ENCODE measurements around the gene TMEM235. TPM values are rescaled to one million over a fixed set of nuclear protein-coding genes. Genes with fewer than 3 reads are reported as not detected.
"Not testable (repeated sequence)": the region's sequence is repeated elsewhere in the genome, so short reads cannot be mapped to it uniquely, and the experiment has no call there.

The TMEM235 gene
- polyA plus RNA-seq, 3 donors = not detected

DNA sequence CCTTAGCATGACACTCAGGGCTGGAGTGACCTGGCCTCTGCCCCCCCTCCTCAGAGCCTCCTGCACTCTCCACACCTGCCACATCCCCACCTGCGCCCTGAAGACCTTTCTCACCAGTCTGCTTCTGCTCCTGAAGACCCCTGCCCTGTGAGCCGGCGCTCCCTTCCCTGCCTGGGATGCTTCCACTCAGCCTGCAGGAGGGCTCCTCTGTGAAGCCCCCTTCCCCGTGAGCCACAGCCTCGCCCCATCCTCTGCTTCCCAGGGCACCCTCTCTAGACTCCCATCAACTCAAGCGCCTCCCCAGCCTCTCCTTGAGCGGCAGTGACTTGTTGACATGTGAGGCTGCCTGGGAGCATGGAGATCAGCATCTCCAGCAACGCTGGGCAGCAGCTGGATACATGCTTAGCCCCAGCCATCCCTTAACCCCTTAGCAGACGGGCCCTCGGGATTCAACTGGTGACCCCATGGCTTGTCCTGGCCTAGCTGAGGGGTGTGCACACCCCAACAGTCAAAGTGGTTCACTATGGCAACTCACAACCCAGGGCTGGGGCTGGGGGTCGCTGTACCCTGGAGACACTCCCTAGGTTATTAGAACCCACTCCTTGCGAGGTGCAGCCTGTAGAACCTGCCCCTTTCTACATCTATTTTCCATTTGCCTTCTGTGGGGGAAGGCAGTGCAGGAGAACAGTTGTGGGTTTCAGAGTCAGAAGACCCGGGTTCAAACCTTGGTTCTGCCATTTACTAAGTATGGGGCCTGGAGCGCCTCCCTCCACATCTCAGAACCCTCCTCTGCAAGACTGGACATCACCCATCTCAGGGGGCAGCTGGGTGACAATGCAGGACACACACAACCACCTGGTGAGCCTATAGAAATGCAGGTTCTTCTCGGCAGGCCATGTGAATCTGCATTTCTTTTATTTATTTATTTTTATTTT is 21.5 kb downstream of the TMEM235 start:
- DNase-seq (ENCODE audit: low read depth in 3 of 3, low spot score in 2 of 3) = no peak

DNA sequence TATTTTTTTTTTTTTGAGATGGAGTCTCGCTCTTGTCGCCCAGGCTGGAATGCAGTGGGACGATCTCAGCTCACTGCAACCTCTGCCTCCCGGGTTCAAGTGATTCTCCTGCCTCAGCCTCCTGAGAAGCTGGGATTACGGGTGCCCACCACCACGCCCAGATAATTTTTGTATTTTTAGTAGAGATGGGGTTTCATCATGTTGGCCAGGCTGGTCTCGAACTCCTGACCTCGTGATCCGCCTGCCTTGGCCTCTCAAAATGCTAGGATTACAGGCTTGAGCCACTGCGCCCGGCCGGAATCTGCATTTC is 22.2 kb downstream of the TMEM235 start:
- DNase-seq (ENCODE audit: low read depth in 3 of 3, low spot score in 2 of 3) = not testable (repeated sequence)

DNA sequence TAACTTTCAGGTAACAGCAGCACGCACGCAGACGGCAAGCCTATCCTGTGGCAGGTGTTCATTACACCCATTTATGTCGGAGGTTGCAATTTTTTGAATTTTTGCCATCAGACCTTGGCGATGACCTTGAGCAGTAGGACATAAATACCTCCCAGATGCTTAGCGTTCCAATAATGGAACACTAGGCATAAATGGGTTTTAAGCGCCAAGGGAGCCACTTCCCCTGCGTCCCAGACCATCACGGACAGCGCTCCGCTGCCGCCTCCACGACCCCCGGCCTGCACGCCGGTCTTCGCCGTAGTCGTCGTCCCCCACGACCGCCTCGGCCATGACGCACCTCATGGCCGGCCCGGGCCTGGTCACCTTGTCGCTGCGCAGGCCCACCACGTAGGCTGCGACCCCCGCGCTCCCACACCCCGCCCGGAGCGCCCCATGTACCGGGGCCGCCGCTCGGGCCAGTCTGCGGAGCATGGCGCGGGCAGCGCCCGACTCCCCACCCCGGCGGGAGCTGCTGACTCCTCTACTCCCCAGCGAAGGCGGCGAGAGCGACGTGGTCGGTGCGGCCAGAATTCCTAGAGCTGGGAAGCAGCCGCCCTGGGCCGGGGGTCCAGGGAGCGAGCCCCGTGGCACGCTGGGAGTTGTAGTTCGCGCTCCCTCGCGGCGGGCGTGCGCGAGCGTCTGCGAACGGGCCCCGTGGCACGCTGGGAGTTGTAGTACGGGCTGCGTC is 22.7 kb downstream of the TMEM235 start:
- peak in 2 of 3 donors; percentile 77 to 88 for DNase-seq (ENCODE audit: low read depth in 3 of 3, low spot score in 2 of 3)

DNA sequence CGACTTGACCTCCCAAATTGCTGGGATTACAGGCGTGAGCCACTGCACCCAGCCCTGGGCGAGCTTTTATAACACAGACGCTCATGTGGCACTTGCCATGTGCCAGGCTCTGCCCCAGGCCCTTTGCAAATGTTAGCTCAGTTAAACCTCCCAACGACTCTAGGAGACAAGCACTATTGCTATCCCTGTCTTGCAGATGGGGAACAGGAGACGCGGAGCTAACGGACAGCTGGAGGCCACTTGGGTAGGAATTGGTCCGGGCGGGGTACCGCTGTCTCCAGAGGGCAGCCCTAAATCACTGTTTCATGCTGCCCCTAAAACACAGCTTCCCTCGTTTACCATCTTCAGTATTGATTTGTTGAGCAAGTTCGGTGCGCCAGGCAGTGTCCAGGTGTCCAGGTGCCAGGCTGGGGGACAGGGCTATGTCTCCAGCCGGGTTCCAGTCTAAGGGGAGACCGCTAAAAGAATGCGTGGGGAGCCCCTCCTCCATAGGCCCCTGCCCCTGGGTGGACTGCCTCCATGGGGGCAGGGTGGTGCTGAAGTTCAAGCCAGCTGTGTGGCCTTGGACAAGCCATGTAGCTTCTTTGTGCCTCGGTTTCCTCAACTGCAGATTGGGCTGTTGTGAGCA is 23.7 kb downstream of the TMEM235 start:
- no peak for DNase-seq (ENCODE audit: low read depth in 3 of 3, low spot score in 2 of 3)

DNA sequence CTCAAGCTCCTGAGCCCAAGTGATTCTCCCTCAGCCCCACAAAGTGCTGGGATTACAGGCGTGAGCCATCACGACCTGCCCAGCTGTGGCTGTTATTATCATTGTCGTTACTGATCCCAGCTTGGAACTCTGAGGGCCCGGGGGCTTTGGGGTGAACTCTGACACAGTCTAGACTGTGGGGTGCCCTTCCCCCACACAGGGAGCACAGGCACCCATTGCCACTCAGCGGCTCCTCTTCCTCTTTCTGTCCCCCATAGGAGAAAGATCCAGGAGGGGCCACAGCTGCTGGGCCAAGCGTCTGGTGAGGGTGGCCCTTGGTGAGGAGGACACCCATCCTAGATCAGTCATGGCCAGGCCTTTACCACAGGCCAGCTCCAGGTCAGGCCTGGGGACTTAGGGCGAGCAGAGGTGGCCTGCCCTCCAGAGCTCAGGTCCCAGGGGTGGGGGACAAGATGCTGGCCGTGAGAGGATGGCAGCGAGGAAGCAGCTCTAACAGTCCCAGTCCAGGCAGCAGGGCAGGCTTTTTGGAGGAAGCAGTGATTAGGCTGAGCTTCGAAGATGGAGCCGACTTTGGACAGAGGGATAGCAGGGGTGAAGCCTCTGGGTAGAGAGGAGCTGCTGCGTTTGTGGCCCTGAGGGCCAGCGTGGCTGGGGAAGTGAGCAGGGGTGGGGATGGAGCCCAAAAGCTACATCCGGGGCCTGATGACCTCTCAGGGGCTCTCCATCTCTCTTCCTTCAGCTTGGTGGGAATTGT is 24.7 kb downstream of the TMEM235 start:
- no peak for DNase-seq (ENCODE audit: low read depth in 3 of 3, low spot score in 2 of 3)

- no peak for DNase-seq (ENCODE audit: low read depth in 3 of 3, low spot score in 2 of 3)
Observed at GRCh38 chr17:78256707-78257591, 25.5 kb downstream of the TMEM235 start.

GRCh38 chr17:78257810-78258322 is 26.4 kb downstream of the TMEM235 start:
- DNase-seq (ENCODE audit: low read depth in 3 of 3, low spot score in 2 of 3) = no peak

DNA sequence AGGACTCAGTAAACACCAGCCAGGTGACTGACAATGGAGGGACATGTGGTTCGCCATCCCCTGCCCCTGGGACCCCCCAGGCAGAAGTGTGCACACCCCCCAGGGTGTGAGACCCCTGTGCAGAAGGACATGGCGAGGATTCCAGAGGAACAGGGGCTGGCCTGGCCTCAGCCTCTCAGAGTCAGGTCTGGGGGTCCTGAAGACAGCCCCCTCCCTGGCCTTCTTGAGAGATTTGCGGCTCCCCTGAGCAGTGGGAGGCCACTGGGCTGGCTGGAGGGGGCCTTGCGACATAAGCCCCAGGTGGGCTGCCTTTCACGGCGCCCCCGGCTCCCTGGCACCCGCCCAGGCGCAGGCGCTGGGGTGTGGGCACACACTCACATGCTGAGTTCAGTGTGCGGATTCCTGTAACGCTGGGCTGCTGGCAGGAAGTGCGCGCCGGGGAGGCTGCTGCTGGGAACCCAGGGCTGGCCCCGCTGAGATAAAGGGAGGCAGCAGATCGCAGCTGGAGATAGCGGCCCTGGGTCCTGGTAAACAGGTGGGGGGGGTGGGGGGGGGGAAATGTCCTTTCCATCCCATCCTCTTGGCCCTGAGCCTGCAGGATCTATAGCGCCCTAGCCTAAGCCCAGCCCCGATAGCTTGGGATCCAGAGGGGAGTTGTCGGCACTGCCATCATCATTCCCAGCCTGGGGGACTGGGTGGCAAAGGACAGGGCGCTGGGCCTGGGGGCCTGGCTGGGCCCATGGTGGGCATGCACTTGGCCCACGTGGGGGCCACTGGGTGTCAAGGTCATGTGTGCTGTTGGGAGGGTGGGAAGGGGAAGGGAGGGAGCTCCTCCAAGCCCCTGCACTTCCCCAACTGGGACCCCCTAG is 27.1 kb downstream of the TMEM235 start:
- DNase-seq (ENCODE audit: low read depth in 3 of 3, low spot score in 2 of 3) = no peak

DNA sequence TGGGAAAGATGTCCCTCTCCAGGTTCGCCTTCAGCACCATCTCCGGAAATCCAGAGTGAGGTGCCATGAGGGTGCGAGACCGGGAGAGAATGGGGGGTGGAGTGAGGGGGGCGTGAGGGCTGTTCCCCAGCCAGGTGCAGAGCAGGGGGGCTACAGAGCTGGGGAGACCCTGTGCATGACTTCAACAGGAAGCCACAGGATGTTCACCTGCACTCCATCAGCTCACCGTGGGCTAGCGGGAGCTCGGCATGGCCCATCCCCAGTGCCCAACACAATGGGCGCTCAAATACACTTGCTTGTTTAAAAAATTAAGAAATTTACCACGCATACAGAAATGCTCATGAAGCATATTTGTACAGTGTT is 27.7 kb downstream of the TMEM235 start:
- no peak for DNase-seq (ENCODE audit: low read depth in 3 of 3, low spot score in 2 of 3)

- no peak for DNase-seq (ENCODE audit: low read depth in 3 of 3, low spot score in 2 of 3)
Observed at GRCh38 chr17:78263063-78263735, 31.8 kb downstream of the TMEM235 start.

DNA sequence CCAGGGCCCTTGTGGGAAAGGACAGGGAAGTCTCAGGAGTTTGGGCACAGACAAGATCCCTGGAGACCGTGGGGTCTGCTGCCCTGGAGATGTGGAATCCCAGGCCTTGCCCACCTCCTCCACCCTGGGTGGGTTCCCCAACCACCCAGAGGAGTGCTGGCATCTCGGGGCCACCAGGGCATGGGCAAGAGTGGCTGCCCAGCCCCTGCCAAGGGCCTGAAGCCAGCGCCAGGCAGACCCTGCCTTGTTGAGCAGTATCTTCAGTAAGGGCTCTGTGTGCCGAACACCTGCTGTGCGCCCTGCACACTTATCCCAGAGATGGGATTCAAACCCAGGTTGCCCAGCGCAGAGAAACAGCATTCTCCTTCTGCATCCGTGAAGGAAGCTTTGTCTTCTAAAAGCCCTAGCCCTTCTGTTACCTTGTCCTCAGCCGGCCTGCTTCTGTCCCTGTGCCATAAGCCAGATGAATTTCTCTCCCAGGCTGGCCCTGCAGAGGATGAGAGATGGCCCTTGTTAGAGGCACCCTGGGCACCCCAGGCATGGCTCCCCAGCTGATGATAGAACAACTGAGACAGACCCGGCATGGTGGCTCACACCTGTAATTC is 32.4 kb downstream of the TMEM235 start:
- DNase-seq (ENCODE audit: low read depth in 3 of 3, low spot score in 2 of 3) = no peak

DNA sequence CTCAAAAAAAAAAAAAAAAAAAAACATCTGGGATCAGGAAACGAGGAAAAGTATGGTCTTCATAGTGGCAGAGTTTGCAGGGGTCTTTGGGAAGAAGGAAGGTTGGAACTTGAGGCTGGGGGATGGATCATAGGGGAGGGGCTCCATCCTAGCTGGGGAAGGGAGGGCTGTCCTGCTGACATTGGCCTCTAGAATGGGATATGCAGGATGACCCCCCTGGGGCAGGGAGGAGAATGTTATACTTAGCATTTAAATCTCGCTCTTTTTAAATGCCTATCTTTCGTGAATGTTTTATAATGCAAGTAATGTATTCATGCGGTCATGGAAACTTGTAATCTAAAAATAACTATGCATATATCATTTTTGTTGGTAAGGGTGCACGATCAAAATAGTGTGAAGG is 33.2 kb downstream of the TMEM235 start:
- no peak for DNase-seq (ENCODE audit: low read depth in 3 of 3, low spot score in 2 of 3)

- DNase-seq (ENCODE audit: low read depth in 3 of 3, low spot score in 2 of 3) = no peak
Observed at GRCh38 chr17:78265121-78265520, 33.7 kb downstream of the TMEM235 start.

- no peak for DNase-seq (ENCODE audit: low read depth in 3 of 3, low spot score in 2 of 3)
Observed at GRCh38 chr17:78266231-78266631, 34.8 kb downstream of the TMEM235 start.

- no peak for DNase-seq (ENCODE audit: low read depth in 3 of 3, low spot score in 2 of 3)
Observed at GRCh38 chr17:78266771-78267170, 35.3 kb downstream of the TMEM235 start.

DNA sequence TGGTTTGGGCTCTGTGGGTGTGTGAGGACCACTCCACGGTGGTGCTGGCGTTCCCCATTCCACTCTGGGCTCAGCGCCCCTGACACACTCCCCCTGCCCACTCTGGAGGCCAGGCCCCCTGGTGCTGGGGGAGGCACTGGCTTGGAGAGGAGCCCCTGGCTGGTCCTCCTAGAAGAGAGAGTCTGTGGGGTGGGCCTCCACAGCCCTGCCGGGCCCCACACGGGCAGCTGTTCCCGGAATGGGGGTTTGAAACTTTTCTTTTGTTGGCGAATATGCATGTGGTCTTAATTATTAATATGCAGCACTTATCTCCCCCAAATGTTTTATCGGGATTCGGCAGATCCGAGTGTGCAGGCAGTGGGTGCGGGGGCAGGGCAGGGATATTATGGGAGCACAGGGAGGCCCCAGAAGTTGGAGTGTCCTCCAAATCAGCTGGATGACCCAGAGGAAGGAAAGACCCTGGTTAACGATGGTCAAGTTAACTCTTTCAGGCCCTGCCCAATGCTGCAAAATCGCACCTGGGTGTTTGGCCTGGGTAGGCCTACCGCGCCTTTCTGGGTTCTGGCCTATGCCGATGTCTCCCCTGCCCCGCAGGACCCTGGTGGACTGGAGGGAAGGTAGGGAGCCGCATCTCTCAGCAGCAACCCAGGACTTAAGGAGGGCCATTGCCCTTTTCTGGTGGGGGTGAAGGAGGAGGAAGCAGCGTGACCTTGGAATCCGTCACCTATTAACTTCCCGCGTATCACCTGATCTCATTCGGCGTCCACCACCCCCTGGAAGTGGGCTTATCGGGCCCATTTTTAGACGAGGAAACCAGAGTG is 36.0 kb downstream of the TMEM235 start:
- no peak for DNase-seq (ENCODE audit: low read depth in 3 of 3, low spot score in 2 of 3)
